Measurements from ENCODE around the gene RFT1.

The RFT1 gene

DNA sequence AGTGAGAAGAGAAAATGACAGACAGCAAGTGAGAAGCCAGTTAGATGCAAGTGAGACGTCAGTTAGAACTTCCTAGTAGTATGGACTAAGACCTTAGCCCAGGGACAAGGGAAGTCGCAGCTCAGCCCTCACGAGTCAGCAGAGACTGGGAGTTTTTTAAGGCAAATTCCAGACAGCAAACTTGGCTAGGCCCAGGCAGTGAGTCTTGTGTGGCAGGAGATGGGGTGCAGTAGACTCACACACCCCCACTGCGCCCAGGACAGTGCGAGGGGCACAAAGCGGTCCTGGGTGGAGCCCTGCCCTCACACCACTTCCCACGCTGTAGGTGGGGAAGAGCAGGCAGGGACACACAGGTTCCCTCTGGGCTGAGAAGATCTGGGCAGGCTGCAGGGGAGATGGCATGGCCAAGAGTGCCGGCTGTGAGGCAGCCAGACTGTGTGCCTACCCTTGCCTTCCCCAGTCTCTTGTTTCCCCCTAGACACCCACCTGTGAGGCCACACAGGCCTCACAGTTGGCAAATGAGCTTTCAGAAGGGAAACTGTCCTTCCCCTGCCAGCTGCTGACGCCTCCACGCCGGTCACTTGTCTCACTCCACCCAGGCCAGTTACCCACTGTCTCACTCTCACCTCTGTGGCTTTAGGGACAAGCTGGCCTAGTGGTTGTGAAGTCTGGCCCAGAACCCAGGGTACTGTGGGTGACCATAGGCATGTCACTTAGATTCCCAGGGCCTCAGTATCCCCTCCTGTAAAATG is 17.1 kb upstream of the RFT1 start:
- no peak for TF ChIP-seq EZH2phosphoT487 (IDR thresholded peaks at IDR 0.05; ENCODE audit: low read length)
- TF ChIP-seq EZH2 (optimal IDR thresholded peaks at IDR 0.05; ENCODE audit: low read depth, low read length) = no peak
- TF ChIP-seq CTCF (IDR thresholded peaks at IDR 0.05; ENCODE audit: low read length) = no peak
- Histone ChIP-seq H3K9me3 (replicated peaks; ENCODE audit: insufficient read depth, low read length) (no peaks in the 10 kb centered on the region), H4K20me1 (ENCODE audit: insufficient read depth, low read length) (no peaks in the 10 kb centered on the region), H3K9me2 (replicated peaks; ENCODE audit: insufficient read depth, low read length) (no peaks in the 10 kb centered on the region), H3K27ac (ENCODE audit: low read length) (no peak overlapping the region), H3K36me3 (replicated peaks; ENCODE audit: insufficient read depth, low read length) (no peaks in the 10 kb centered on the region), H3K4me3 (ENCODE audit: low read length) (no peak overlapping the region), H3K4me2 (ENCODE audit: low read depth, low read length) (no peak overlapping the region), H3K27me3 (replicated peaks; ENCODE audit: insufficient read depth, low read length) (no peaks in the 10 kb centered on the region), H2AFZ (ENCODE audit: low read length) (no peak overlapping the region), H3K9ac (ENCODE audit: low read length) (no peak overlapping the region), H3F3A (ENCODE audit: insufficient read depth, low read length) (no peaks in the 10 kb centered on the region), H3K79me2 (ENCODE audit: low read length) (no peaks in the 10 kb centered on the region), H3K4me1 (ENCODE audit: low read length) (no peaks in the 10 kb centered on the region)
- DNase-seq = no peak

DNA sequence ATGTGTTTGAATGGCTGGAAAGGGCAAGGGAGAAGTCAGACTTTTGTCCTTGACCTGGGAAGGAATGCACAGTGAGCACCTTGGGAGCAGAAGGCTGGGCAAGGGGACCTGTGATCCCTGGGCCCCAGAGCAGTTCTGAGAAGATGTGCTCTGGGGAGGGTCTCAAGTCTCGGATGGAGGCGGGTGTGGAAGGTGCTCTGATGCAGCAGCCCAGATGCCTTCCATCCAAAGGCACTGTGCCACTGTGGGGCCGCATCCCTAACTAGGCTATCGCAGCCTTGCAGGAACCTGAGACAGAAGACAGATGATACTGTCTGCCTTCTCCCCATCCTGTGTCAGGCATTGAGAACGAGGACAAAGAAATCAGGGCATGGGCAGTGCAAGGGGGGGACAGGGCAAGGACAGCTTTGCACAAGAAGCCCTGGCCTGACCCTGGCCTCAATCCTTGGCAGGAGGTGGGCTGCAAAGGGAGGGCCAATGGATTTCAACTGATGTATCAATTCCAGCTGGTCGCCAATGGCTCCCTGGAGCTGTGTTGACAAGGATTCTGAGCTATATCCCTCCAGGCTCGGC is 16.2 kb upstream of the RFT1 start:
- TF ChIP-seq EZH2 (optimal IDR thresholded peaks at IDR 0.05; ENCODE audit: low read depth, low read length) (no peak), EZH2phosphoT487 (IDR thresholded peaks at IDR 0.05; ENCODE audit: low read length) (no peak), CTCF (IDR thresholded peaks at IDR 0.05; ENCODE audit: low read length) (no peak)
- no peaks in the 10 kb centered on the region for H3F3A ChIP-seq (ENCODE audit: insufficient read depth, low read length)
- no peaks in the 10 kb centered on the region for H3K4me1 ChIP-seq (ENCODE audit: low read length)
- no peaks in the 10 kb centered on the region for H3K9me3 ChIP-seq (replicated peaks; ENCODE audit: insufficient read depth, low read length)
- H3K27me3 ChIP-seq (replicated peaks; ENCODE audit: insufficient read depth, low read length) = no peaks in the 10 kb centered on the region
- H4K20me1 ChIP-seq (ENCODE audit: insufficient read depth, low read length) = no peaks in the 10 kb centered on the region
- H3K4me2 ChIP-seq (ENCODE audit: low read depth, low read length) = no peak overlapping the region
- H3K9me2 ChIP-seq (replicated peaks; ENCODE audit: insufficient read depth, low read length) = no peaks in the 10 kb centered on the region
- no peak overlapping the region for H3K27ac ChIP-seq (ENCODE audit: low read length)
- H2AFZ ChIP-seq (ENCODE audit: low read length) = no peak overlapping the region
- H3K36me3 ChIP-seq (replicated peaks; ENCODE audit: insufficient read depth, low read length) = no peaks in the 10 kb centered on the region
- H3K79me2 ChIP-seq (ENCODE audit: low read length) = no peaks in the 10 kb centered on the region
- no peak overlapping the region for H3K4me3 ChIP-seq (ENCODE audit: low read length)
- no peak overlapping the region for H3K9ac ChIP-seq (ENCODE audit: low read length)
- DNase-seq = no peak

DNA sequence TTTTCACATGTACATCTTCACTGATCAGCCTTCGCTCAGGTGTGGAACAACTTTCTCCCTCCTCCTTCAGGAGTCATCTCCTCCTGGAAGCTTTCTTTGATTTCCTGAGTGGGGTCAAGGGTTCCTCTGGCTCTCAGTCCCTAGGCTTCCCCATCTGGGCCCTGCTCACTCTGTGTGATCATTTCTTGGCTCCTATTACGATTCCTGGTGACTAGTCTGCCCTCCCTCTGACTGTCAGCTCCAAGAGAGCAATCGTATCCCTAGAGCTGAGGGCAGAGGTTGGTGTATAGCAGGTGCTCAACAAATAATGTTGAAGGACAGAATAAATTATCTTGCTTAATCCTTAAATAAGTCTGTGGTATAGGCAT is 15.5 kb upstream of the RFT1 start:
- Histone ChIP-seq H3K4me3 (ENCODE audit: low read length) (no peak overlapping the region), H2AFZ (ENCODE audit: low read length) (no peak overlapping the region), H4K20me1 (ENCODE audit: insufficient read depth, low read length) (no peaks in the 10 kb centered on the region), H3K36me3 (replicated peaks; ENCODE audit: insufficient read depth, low read length) (no peaks in the 10 kb centered on the region), H3K9ac (ENCODE audit: low read length) (no peak overlapping the region), H3K4me2 (ENCODE audit: low read depth, low read length) (no peak overlapping the region), H3K27ac (ENCODE audit: low read length) (no peak overlapping the region), H3K79me2 (ENCODE audit: low read length) (no peaks in the 10 kb centered on the region), H3K9me3 (replicated peaks; ENCODE audit: insufficient read depth, low read length) (no peaks in the 10 kb centered on the region), H3K27me3 (replicated peaks; ENCODE audit: insufficient read depth, low read length) (no peaks in the 10 kb centered on the region), H3K4me1 (ENCODE audit: low read length) (no peaks in the 10 kb centered on the region), H3F3A (ENCODE audit: insufficient read depth, low read length) (no peaks in the 10 kb centered on the region), H3K9me2 (replicated peaks; ENCODE audit: insufficient read depth, low read length) (no peaks in the 10 kb centered on the region)
- TF ChIP-seq CTCF (IDR thresholded peaks at IDR 0.05; ENCODE audit: low read length) (no peak), EZH2phosphoT487 (IDR thresholded peaks at IDR 0.05; ENCODE audit: low read length) (no peak), EZH2 (optimal IDR thresholded peaks at IDR 0.05; ENCODE audit: low read depth, low read length) (no peak)
- DNase-seq = no peak
